DMS53 (cell line): ENCODE data around the gene USP10.

ENCODE experiments used
- DNase-seq: peaks from one replicate; lab custom pipeline; 2025; lab: John Stamatoyannopoulos, UW

USP10 gene

DNA sequence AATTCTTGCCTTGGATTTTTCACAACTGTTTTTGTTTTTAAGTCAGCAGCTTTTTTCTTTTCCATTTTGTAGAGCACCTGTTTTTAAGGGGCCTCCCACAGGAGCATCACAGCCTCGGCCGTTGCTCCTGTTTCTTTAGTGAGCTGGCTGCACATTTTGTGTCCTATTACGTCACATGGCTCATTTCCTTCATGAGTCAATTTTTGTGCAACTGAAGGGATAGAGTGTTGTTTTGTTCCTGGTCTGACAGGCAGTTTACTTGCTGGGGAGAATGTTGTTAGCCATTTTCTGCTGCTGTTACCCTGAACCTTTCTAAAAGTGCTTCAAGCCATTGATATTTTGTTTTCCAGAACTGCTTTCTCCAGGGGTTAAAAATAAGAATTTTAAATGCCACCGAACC is 75.0 kb downstream of the USP10 start:
- DNase-seq: no peak

DNA sequence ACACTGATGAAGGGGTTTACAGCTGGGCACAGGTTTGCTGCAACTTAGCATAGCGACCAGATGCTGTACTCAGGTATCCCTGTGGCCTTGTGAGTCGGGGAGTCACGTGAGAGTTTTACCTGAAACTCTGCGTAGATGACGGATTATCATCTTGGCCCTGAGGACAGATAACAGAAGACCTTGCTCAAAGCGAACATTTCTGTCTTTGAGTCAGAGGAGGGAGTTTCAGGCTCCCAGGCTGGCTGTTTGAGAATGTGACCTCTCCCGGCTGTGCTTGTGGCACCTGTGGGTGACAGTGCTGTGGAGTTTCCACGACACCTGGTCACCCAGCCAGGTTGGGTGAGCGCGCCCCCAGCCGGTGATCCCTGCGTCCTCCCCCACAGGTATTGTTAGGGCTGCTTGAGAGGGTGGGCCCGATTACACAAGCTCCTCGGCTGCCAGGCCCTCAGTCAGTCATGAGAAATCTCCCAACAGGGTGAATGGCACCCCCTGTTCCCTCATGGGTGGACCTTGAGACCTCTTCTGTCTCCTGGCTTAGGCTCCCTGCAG is 75.5 kb downstream of the USP10 start:
- no peak for DNase-seq

DNA sequence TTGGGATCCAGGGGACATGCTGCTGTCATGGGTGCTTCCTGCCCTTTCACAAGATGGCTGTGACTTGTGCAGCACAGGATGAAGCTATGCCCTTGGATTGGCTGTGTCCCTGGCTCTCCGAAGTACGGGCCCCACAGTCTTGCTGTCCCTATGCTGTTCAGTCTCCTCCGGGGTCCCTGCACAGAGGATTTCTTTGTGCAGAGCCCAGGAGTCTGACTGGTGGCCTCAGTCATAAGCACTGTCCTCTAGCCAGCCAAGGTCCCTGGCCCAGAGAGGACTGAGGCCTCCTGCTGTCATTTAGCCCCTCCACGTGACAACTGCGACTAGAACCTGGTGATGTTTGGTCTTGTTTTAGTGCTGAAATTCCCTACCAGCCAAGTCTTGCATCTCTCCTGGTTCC is 77.6 kb downstream of the USP10 start:
- DNase-seq: no peak

GRCh38 chr16:84778720-84779119 is 78.9 kb downstream of the USP10 start:
- DNase-seq: no peak

GRCh38 chr16:84780063-84780462 is 80.3 kb downstream of the USP10 start:
- DNase-seq: no peak

DNA sequence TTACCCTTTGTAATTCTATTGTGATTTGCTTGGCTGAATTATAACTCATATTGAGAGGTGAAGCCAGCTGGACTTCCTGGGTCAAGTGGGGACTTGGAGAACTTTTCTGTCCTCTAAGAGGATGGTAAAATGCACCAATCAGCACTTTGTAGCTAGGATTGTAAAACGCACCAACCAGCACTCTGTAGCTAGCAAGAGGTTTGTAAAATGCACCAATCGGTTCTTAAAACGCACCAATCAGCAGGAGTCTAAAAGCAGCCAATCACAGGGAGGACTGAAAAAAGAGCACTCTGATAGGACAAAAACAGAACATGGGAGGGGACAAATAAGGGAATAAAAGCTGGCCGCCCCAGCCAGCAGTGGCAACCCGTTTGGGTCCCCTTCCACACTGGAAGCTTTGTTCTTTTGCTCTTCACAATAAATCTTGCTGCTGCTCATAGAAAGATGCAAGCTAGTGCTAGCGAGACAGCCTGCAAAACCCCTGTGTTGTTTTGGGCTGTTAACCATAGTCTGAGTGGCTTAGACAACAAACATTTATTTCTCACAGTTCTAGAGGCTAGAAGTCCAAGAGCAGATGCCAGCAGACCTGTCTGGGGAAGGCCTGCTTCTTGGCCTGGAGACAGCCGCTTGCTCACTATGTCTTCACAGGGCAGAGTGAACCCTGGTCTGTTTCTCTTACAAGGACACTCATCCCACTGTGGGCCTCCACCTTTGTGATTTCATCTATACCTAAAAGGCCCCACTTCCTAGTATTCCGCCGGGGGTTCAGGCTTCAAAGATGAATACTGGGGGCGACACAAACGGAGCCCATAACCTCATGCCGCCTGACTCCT is 81.0 kb downstream of the USP10 start:
- no peak for DNase-seq

DNA sequence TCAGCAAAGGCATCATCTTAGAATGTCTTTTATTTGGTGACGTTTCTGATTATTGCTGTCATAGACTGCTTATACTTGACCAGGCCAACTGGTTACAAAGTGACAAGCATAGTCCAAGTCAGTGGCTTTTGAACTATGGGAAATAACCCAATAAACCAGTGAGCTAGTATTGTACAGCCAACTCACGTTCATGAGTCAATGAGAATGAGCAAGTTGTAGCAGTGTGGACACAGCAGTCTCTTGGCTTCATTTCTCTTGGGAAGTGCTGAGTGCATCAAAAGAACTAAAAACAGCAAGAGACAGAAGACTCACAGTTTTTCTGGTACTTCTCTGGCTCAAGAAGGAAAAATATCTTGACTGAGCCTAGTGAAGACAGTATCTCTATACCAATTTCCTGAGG is 83.0 kb downstream of the USP10 start:
- no peak for DNase-seq

GRCh38 chr16:84785843-84786581 is 86.2 kb downstream of the USP10 start:
- peak; percentile 73 for DNase-seq

GRCh38 chr16:84786605-84787262 is 86.9 kb downstream of the USP10 start:
- peak; percentile 92 for DNase-seq

- DNase-seq: peak; percentile 32
These were observed 87.4 kb downstream of the USP10 start for GRCh38 chr16:84787263-84787622.

- no peak for DNase-seq
These were observed 89.2 kb downstream of the USP10 start for GRCh38 chr16:84788920-84789391.

- no peak for DNase-seq
These were observed 89.6 kb downstream of the USP10 start for GRCh38 chr16:84789431-84789830.

- no peak for DNase-seq
These were observed 90.5 kb downstream of the USP10 start for GRCh38 chr16:84790301-84790700.

GRCh38 chr16:84791088-84791487 is 91.3 kb downstream of the USP10 start:
- DNase-seq: no peak

- DNase-seq: no peak
These were observed 91.7 kb downstream of the USP10 start for GRCh38 chr16:84791501-84791900.

DNA sequence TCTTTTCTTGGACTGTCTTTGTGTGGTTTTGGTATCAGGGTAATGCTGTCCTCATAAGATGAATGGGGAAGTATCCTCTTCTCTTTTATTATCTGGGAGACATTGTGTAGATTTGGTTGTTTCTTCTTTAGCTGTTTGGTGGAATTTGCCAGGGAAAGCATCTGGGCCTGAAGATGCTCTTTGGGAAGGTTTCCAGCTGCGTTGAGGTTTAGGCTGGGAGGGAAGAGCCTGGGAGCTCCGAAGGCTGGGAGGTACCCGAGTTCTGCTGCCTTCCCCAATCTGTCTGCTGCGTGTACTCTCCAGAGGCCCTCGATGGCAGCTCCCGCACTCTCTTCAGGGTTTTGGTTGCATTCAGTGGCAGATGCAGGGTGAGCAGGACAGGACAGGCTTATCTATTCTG is 94.4 kb downstream of the USP10 start:
- DNase-seq: no peak

GRCh38 chr16:84794626-84795025 is 94.8 kb downstream of the USP10 start:
- DNase-seq: peak; percentile 37

DNA sequence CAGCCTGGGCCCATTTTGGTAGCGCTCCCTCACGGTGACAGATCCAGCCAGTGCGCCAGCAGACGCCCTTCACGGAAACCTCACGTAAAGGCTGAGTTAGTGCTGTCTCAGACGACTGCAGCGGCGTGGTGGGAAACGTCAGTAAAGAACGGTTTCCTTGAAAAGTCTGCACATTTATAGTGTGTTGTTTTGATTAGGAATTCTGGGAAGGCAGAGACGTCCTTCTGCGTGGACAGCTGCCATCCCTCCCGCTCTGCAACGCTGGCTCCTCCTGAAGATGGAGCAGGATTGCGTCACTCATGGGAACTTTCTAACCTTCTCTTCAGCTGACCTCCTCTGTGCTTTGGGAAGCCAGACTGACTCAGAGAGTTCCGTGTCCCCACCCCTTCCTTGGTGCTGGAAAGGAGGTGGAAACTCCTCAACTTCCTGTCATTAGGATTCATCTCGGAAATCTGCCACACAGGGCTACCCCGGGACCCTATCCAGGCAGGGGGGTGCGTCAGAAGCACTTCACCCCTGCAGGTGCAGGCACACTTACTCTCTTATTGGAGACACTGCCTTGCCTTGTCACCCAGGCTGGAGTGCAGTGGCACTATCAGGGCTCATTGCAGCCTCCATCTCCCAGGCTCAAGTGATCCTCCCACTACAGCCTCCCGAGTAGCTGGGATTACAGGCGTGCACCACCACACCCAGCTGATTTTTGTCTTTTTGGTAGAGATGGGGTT is 95.7 kb downstream of the USP10 start:
- DNase-seq: peak; percentile 16

DNA sequence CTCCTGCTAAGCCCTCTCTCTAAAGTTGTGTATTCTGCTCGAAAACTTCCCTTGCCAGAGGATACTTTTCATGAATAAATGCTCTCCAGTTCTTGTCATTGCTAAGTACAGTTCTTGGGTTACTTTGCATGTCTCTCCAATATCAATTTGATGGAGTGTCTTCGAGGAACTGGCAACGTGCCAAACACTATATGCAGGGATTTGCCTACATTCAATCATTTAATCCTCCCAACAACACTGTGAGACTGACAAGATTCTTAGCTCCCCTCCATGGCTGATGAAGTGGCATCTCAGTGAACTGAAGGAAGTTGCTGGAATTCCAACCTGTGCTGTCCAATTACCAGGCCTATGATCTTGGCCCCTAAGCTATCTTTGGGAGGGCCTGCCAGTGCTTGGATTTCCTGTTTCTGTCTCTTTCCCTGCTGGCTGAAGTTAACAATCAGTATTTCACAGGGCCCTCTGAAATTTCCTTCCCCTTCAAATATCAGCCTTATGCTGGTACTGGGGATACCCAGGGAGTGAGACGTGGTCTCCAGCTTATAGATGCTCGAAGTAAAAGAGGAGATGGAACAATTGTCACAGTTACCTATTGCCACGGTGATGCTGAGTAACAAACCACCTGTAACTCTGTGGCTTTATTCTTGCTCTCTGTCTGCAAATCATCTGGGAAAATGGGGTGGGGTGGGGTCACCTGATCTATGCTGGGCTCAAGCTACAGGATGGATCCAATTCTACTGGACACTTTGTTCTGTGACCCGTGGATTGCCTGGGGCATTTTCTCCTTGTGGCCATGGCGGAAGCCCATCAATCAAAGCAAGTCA is 100.6 kb downstream of the USP10 start:
- no peak for DNase-seq

DNA sequence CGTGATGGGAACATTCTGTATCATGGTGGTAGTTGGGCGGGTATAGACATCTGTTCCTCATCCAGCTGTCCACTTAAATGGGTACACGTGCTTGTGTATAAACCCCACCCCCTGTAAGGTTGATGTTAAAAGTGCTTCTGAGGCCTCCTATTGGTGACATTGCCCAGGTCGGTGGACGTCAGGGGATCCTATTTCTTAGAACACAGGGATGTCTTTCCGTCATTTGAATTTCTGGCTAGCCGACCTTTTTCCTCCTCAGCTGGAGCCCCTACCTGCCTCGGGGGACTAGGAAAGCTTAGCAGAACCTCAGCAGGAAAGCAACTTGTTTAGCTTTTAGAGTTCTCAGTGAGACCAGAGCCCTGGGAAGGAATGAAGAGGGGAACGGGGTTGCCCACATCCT is 103.3 kb downstream of the USP10 start:
- no peak for DNase-seq

GRCh38 chr16:84804326-84804725 is 104.5 kb downstream of the USP10 start:
- no peak for DNase-seq
